OCI-LY1 (cell line): ENCODE data around the gene GPR108.

ENCODE experiments used
- H2AFZ ChIP-seq: fragments of 200-600 bp; sonication (generic), shearing (Covaris generic); 2 replicates; pipeline ENCODE4 v1.6.0; 2014; ENCODE audit warnings: antibody characterized with exemption, mild to moderate bottlenecking, low read length
- H3F3A ChIP-seq: fragments of 200-600 bp; sonication (generic), shearing (Covaris generic); 2 replicates; pipeline ENCODE4 v1.6.0; 2014; ENCODE audit warnings: mild to moderate bottlenecking, antibody characterized with exemption, low read length, moderate library complexity; ENCODE audit not compliant: insufficient read depth
- H3K27ac ChIP-seq: fragments of 200-600 bp; sonication (generic); 2 replicates; pipeline ENCODE4 v1.5.1; 2014; ENCODE audit warnings: low read length, mixed run types, mild to moderate bottlenecking, low read depth; ENCODE audit not compliant: poor library complexity, severe bottlenecking
- H3K27me3 ChIP-seq: fragments of 200-600 bp; sonication (generic); 2 replicates; pipeline ENCODE4 v1.6.0; 2014; ENCODE audit warnings: antibody characterized with exemption, mild to moderate bottlenecking, low read length, moderate library complexity; ENCODE audit not compliant: insufficient read depth
- H3K36me3 ChIP-seq: fragments of 200-600 bp; sonication (generic); 2 replicates; pipeline ENCODE4 v1.6.1; 2014; ENCODE audit warnings: mild to moderate bottlenecking, antibody characterized with exemption, low read length, moderate library complexity, mixed read lengths; ENCODE audit not compliant: insufficient read depth
- H3K4me1 ChIP-seq: fragments of 200-600 bp; sonication (generic); 2 replicates; pipeline ENCODE4 v1.5.1; 2014; ENCODE audit warnings: mild to moderate bottlenecking, low read length, moderate library complexity; ENCODE audit not compliant: insufficient read depth, severe bottlenecking
- H3K4me2 ChIP-seq: fragments of 200-600 bp; sonication (generic), shearing (Covaris generic); 2 replicates; pipeline ENCODE4 v1.6.1; 2014; ENCODE audit warnings: low read length
- H3K4me3 ChIP-seq: fragments of 200-600 bp; sonication (generic); 2 replicates; pipeline ENCODE4 v1.5.1; 2014; ENCODE audit warnings: low read length, low read depth, mild to moderate bottlenecking, mixed read lengths; ENCODE audit not compliant: poor library complexity, severe bottlenecking
- H3K79me2 ChIP-seq: fragments of 200-600 bp; shearing (Covaris generic); 2 replicates; pipeline ENCODE4 v1.6.1; 2016; ENCODE audit warnings: mixed run types, low read length, mixed read lengths; ENCODE audit not compliant: insufficient read depth
- H3K9ac ChIP-seq: fragments of 200-600 bp; sonication (generic), shearing (Covaris generic); 2 replicates; pipeline ENCODE4 v1.6.1; 2014; ENCODE audit warnings: mild to moderate bottlenecking, low read length, mixed read lengths
- H3K9me2 ChIP-seq: fragments of 200-600 bp; sonication (generic), shearing (Covaris generic); 2 replicates; pipeline ENCODE4 v1.6.1; 2014; ENCODE audit warnings: low read depth, mild to moderate bottlenecking, low read length, mixed read lengths
- H3K9me3 ChIP-seq: fragments of 200-600 bp; shearing (Covaris generic); 2 replicates; pipeline ENCODE4 v1.6.1; 2014; ENCODE audit warnings: low read length, mixed read lengths
- H4K20me1 ChIP-seq: fragments of 200-600 bp; sonication (generic), shearing (Covaris generic); 2 replicates; pipeline ENCODE4 v1.6.0; 2016; ENCODE audit warnings: mild to moderate bottlenecking, low read length; ENCODE audit not compliant: insufficient read depth
- EZH2 ChIP-seq: fragments of 200-600 bp; sonication (generic), shearing (Covaris generic); IDR thresholded peaks from 2 replicates; pipeline ENCODE4 v1.8.0; 2017; ENCODE audit warnings: borderline replicate concordance, mixed run types, mild to moderate bottlenecking, antibody characterized with exemption, low read length, moderate library complexity, mixed read lengths
- TF ChIP-seq, protein P1 (sequence below): fragments of 200-600 bp; sonication (generic), shearing (Covaris generic); IDR thresholded peaks from 2 replicates; pipeline ENCODE4 v1.5.1; 2017; ENCODE audit warnings: mild to moderate bottlenecking, antibody characterized with exemption, low read length, moderate library complexity, mixed read lengths

GPR108 gene

DNA sequence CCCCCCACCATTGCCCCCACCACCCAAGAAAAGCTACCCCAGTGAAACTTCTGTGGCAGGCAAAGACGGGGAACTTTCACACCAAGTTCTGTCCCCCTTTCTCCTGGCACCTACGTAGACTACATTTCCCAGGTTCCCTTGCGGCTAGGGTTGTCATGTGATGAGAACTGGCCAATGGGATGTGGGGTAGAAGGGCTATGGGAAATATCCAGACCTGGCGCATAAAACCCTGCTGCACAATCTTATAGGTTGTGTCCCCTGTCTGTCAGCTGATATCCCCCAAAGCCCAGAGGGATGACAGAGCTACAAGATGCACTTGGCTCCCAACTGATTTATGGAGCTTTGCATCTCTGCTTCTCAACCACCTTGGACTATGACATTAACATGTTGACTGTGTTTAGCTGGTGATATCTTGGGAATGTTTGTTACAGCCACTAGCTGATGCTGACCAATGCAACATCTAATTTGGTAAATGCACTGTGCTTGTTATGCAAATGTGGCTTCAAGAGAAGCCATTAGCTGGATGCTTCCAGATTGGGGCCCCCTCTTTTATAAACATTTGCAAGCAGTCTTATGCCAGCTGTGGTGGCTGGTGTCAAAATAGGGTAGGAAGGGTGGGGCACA is 23.8 kb upstream of the GPR108 start:
- H3K4me1 ChIP-seq = peaks cover 9% of the 10 kb centered on the region
- peaks cover 28% of the 10 kb centered on the region for H3K36me3 ChIP-seq
- no peaks in the 10 kb centered on the region for H3K27me3 ChIP-seq
- no peak overlapping the region for H3K9ac ChIP-seq
- no peak overlapping the region for H3K4me3 ChIP-seq
- TF ChIP-seq EZH2 = no peak
- TF ChIP-seq, protein P1, sequence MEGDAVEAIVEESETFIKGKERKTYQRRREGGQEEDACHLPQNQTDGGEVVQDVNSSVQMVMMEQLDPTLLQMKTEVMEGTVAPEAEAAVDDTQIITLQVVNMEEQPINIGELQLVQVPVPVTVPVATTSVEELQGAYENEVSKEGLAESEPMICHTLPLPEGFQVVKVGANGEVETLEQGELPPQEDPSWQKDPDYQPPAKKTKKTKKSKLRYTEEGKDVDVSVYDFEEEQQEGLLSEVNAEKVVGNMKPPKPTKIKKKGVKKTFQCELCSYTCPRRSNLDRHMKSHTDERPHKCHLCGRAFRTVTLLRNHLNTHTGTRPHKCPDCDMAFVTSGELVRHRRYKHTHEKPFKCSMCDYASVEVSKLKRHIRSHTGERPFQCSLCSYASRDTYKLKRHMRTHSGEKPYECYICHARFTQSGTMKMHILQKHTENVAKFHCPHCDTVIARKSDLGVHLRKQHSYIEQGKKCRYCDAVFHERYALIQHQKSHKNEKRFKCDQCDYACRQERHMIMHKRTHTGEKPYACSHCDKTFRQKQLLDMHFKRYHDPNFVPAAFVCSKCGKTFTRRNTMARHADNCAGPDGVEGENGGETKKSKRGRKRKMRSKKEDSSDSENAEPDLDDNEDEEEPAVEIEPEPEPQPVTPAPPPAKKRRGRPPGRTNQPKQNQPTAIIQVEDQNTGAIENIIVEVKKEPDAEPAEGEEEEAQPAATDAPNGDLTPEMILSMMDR = no peak
- H4K20me1 ChIP-seq = no peaks in the 10 kb centered on the region
- no peak overlapping the region for H3K27ac ChIP-seq
- H3F3A ChIP-seq = no peaks in the 10 kb centered on the region
- H3K9me3 ChIP-seq = no peaks in the 10 kb centered on the region
- H3K9me2 ChIP-seq = no peaks in the 10 kb centered on the region
- no peaks in the 10 kb centered on the region for H3K79me2 ChIP-seq
- H2AFZ ChIP-seq = no peak overlapping the region
- no peak overlapping the region for H3K4me2 ChIP-seq

GRCh38 chr19:6760606-6761005 is 23.2 kb upstream of the GPR108 start:
- Histone ChIP-seq H3K27ac (no peak overlapping the region), H3K9me3 (no peaks in the 10 kb centered on the region), H3K36me3 (peaks cover 28% of the 10 kb centered on the region), H2AFZ (no peak overlapping the region), H3K9ac (no peak overlapping the region), H4K20me1 (no peaks in the 10 kb centered on the region), H3K4me1 (peaks cover 3% of the 10 kb centered on the region), H3K4me3 (no peak overlapping the region), H3K4me2 (no peak overlapping the region), H3F3A (no peaks in the 10 kb centered on the region), H3K27me3 (no peaks in the 10 kb centered on the region), H3K79me2 (no peaks in the 10 kb centered on the region), H3K9me2 (no peaks in the 10 kb centered on the region)
- TF ChIP-seq EZH2 = no peak
- TF ChIP-seq, protein P1 = no peak

GRCh38 chr19:6754653-6755463 is 17.5 kb upstream of the GPR108 start:
- Histone ChIP-seq H3K9ac (no peak overlapping the region), H2AFZ (no peak overlapping the region), H3K79me2 (no peaks in the 10 kb centered on the region), H3K4me3 (no peak overlapping the region), H3K4me2 (no peak overlapping the region), H3K9me3 (no peaks in the 10 kb centered on the region), H3K27me3 (no peaks in the 10 kb centered on the region), H3F3A (no peaks in the 10 kb centered on the region), H4K20me1 (no peaks in the 10 kb centered on the region), H3K9me2 (no peaks in the 10 kb centered on the region), H3K4me1 (peaks cover 9% of the 10 kb centered on the region), H3K36me3 (peaks cover 51% of the 10 kb centered on the region), H3K27ac (no peak overlapping the region)
- no peak for TF ChIP-seq EZH2
- TF ChIP-seq, protein P1 = no peak
